Adrenal gland (tissue), 12 donors: ENCODE measurements around the gene RAD52. TPM values are rescaled to one million over a fixed set of nuclear protein-coding genes. Genes with fewer than 3 reads are reported as not detected.

ENCODE experiments used
- DNase-seq, 7 donors: peaks; one replicate each; pipeline ENCODE4 v3.0.0-alpha.2; 2019 to 2020
- H3K27ac ChIP-seq, 5 donors: fragments of 200-600 bp; sonication (generic) in 4 of 5; 1 replicate in 3 of 5; 2 replicates in 2 of 5; pipeline versions ENCODE4 v1.5.1 to v1.8.0; 2016 to 2020; ENCODE audit warnings: mild to moderate bottlenecking in 1 of 5
- H3K27me3 ChIP-seq: fragments of 200-600 bp; 2 replicates; pipeline ENCODE4 v1.8.0; 2021
- H3K36me3 ChIP-seq, 2 donors: fragments of 200-600 bp; replicated peaks in 1 of 2; 1 replicate in 1 of 2; 2 replicates in 1 of 2; pipeline versions ENCODE4 v1.5.1 to v1.8.0; 2018 to 2022
- H3K4me1 ChIP-seq, 2 donors: fragments of 200-600 bp; replicated peaks in 1 of 2; 1 replicate in 1 of 2; 2 replicates in 1 of 2; pipeline versions ENCODE4 v1.5.1 to v1.8.0; 2018 to 2021
- H3K4me3 ChIP-seq, 4 donors: fragments of 200-600 bp; sonication (generic) in 3 of 4; one replicate each; pipeline ENCODE4 v1.5.1; 2016 to 2018
- H3K9me3 ChIP-seq, 3 donors: fragments of 200-600 bp; sonication (generic) in 1 of 3; replicated peaks in 1 of 3; 1 replicate in 2 of 3; 2 replicates in 1 of 3; pipeline versions ENCODE4 v1.5.1 to v1.8.0; 2016 to 2021
- POLR2A ChIP-seq, 2 donors: fragments of 450-650 bp; IDR thresholded peaks; one replicate each; pipeline ENCODE4 v1.6.1; 2017; ENCODE audit warnings: antibody characterized with exemption in 2 of 2, mild to moderate bottlenecking in 2 of 2, moderate library complexity in 1 of 2
- WGBS, 4 donors: extraction: QIAGEN DNeasy Blood & Tissue Kit in 2 of 4; methylation state at CpG; one replicate each; pipeline versions ENCODE4 v1.1.5 to v1.1.7; 2013 to 2017; 5-methylcytosine and 5-hydroxymethylcytosine counted together
- intact Hi-C, 2 donors: fragments of 100-400 bp; cut with DNase I; formaldehyde crosslinking; loops; one replicate each; pipeline versions ENCODE4 v1.14.1 to v1.15.0; 2022 to 2023
- polyA plus RNA-seq, 3 donors: library from polyadenylated mRNA; stranded (reverse); fragments of 200-250 nt in 2 of 3; fragments of 350-450 nt in 1 of 3; fragmentation: Illumina TruSeq in 1 of 3; extraction: RNeasy Lipid Tissue Mini Kit (QIAGEN cat#74804) in 1 of 3; gene quantifications; one replicate each; pipeline ENCODE4 v1.2.3, GENCODE V29; 2013 to 2014
- total RNA-seq, 9 donors: library from RNA; depleted of rRNA in 4 of 9; stranded (reverse); fragments of >200 nt in 4 of 9; fragments of 120-200 nt in 1 of 9; fragmentation: NEBNext Ultra II Directional in 1 of 9; extraction: Animal tissue kit (Norgen Biotek cat#: 25700) in 1 of 9; gene quantifications; one replicate each; pipeline versions ENCODE4 v1.1.0 to v1.2.4, GENCODE V29; 2013 to 2023
- TF ChIP-seq, protein P1 (sequence below), 6 experiments: fragments of 450-650 bp in 4 of 6; fragments of 200-600 bp in 2 of 6; sonication (generic) in 1 of 6; IDR thresholded peaks; 1 replicate in 5 of 6; 2 replicates in 1 of 6; pipeline versions ENCODE4 v1.5.1 to v1.8.0; 2016 to 2021; ENCODE audit warnings: antibody characterized with exemption in 6 of 6, mild to moderate bottlenecking in 2 of 6, moderate library complexity in 1 of 6
- donor health status: healthy with polysubstance abuse.
- donor health status: Bipolar disorder and iron deficiency.
- donor health status: DM: yes; HTN: yes; CAD: no.
- donor health status: DM: no; HTN: no; CAD: no.
- donor health status: DM: no; HTN: no; CAD: no.
- donor health status: DM: yes; HTN: yes; CAD: no.

The RAD52 gene
- total and polyA plus RNA-seq, 12 donors = 5.5 to 22.6 (median 11.2) TPM

DNA sequence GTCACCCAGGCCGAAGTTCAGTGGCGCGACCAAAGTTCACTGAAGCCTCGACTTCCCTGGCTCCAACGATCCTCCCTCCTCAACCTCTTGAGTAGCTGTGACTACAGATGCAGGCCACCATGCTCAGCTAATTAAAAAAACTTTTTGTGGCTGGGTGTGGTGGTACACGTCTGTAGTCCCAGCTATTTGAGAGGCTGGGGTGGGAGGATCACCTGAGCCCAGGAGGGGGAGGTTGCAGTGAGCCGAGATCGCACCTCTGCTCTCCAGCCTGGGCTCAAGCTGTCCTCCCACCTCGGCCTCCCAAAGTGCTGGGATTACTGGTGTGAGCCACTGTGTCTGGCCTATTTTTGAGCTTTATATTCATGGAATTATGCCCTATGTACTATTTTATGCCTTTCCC, 18.1 kb upstream of the RAD52 start:
- H3K27ac ChIP-seq = no peak overlapping the region
- WGBS, 4 donors = 79 to 96% (median 91%) methylated on average over 9 of the region's 9 CpGs
- H3K4me3 ChIP-seq = no peak overlapping the region
- H3K4me1 ChIP-seq = no peaks in the 10 kb centered on the region
- TF ChIP-seq, protein P1, sequence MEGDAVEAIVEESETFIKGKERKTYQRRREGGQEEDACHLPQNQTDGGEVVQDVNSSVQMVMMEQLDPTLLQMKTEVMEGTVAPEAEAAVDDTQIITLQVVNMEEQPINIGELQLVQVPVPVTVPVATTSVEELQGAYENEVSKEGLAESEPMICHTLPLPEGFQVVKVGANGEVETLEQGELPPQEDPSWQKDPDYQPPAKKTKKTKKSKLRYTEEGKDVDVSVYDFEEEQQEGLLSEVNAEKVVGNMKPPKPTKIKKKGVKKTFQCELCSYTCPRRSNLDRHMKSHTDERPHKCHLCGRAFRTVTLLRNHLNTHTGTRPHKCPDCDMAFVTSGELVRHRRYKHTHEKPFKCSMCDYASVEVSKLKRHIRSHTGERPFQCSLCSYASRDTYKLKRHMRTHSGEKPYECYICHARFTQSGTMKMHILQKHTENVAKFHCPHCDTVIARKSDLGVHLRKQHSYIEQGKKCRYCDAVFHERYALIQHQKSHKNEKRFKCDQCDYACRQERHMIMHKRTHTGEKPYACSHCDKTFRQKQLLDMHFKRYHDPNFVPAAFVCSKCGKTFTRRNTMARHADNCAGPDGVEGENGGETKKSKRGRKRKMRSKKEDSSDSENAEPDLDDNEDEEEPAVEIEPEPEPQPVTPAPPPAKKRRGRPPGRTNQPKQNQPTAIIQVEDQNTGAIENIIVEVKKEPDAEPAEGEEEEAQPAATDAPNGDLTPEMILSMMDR (IDR thresholded peaks at IDR 0.05) = no peak
- no peak for TF ChIP-seq POLR2A (IDR thresholded peaks at IDR 0.05)
- intact Hi-C loops = no loop called here
- DNase-seq = no peak
- H3K27me3 ChIP-seq = no peaks in the 10 kb centered on the region
- H3K36me3 ChIP-seq = no peaks in the 10 kb centered on the region
- no peaks in the 10 kb centered on the region for H3K9me3 ChIP-seq

DNA sequence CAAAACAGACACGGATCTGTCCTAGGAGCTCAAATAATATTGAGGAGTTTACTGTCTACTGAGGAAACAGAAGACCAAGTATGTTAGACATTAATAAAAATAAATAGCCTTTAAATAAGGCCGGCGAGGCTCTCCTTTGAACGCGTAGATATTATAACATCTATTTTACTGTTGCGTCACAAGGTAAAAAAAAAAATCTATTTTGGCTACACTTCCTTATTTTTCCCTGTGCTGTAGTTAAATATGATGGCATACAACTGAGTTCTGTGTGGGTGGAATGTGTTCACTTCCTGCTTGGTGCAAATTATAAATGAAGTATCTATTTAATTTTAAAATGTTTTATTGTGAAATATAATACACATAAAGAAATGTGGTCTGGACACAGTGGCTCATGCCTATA, 17.2 kb upstream of the RAD52 start:
- no peak for TF ChIP-seq POLR2A (IDR thresholded peaks at IDR 0.05)
- TF ChIP-seq, protein P1 (IDR thresholded peaks at IDR 0.05) = no peak
- Histone ChIP-seq H3K27ac (no peak overlapping the region), H3K4me3 (no peak overlapping the region), H3K9me3 (no peaks in the 10 kb centered on the region), H3K27me3 (no peaks in the 10 kb centered on the region), H3K36me3 (no peaks in the 10 kb centered on the region), H3K4me1 (no peaks in the 10 kb centered on the region)
- DNase-seq = no peak
- intact Hi-C loops = no loop called here
- WGBS, 4 donors = 73 to 79% (median 77%) methylated on average over 6 of the region's 6 CpGs

DNA sequence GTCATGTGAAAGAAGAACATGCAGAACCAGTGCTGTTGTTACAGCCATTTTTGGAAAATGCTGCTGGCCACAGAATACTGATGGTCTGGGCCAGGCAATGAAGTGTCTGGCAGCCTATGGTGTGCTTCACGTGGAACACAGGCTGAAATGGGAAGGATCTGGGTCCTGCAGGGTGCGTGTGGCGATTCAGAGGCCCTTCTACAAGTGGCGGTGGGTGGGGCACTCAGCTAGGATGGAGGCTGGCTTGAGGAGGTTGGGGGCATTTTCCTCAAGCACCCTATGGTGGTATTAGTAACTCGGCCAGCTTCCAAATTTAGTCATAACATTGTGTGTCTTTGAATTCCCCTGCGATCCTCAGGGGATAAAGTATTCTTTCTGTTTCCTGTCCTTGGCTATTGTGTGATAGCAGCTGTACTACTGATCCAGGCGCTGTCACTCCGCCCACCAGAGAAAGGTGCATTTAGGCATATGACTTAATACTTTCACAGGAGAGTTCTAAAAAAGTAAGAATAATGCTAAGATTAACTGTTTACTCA, 9.2 kb upstream of the RAD52 start:
- no peaks in the 10 kb centered on the region for H3K27me3 ChIP-seq
- no peak for DNase-seq
- WGBS, 4 donors = 47 to 63% (median 56%) methylated on average over 4 to 8 of the region's 8 CpGs
- no peaks in the 10 kb centered on the region for H3K9me3 ChIP-seq
- no peaks in the 10 kb centered on the region for H3K36me3 ChIP-seq
- H3K27ac ChIP-seq = no peak overlapping the region
- intact Hi-C loops = loop anchor here in 1 of 2 donors (10.0 kb wide), 1 partner anchor 204 kb away; the partner anchor contains the start of gene WNK1
- TF ChIP-seq POLR2A (IDR thresholded peaks at IDR 0.05) = no peak
- TF ChIP-seq, protein P1 (IDR thresholded peaks at IDR 0.05) = no peak
- H3K4me3 ChIP-seq = no peak overlapping the region
- H3K4me1 ChIP-seq = no peaks in the 10 kb centered on the region

DNA sequence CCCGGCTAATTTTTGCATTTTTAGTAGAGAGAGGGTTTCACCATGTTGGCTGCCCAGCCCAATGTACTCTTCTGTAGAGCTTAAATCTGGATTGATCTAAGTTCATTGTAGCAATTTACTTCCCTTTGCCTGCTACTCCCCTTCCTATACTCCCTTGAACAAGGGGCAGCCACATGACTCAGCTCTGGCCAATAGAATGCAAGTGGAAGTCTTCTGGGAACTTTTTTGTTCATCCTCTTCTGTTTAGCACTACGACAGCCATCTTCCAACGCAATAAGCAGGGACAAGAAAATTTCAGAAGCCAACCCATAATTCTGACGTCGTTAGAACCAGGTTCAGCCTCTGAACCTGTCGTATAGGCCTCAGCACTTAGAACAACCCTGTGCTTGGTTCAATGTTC, 6.4 kb upstream of the RAD52 start:
- Histone ChIP-seq H3K27me3 (no peaks in the 10 kb centered on the region), H3K36me3 (no peaks in the 10 kb centered on the region), H3K4me1 (no peaks in the 10 kb centered on the region), H3K9me3 (no peaks in the 10 kb centered on the region), H3K4me3 (no peak overlapping the region), H3K27ac (no peak overlapping the region)
- no peak for TF ChIP-seq POLR2A (IDR thresholded peaks at IDR 0.05)
- TF ChIP-seq, protein P1 (IDR thresholded peaks at IDR 0.05) = no peak
- intact Hi-C loops = loop anchor here in 1 of 2 donors (10.0 kb wide), 1 partner anchor 201 kb away; the partner anchor contains the start of gene WNK1
- 93 to 95% (median 94%) methylated on average over 6 of the region's 6 CpGs for WGBS, 4 donors
- DNase-seq = no peak
